Hematopoietic multipotent progenitor cell (in vitro differentiated cells): Measurements from ENCODE around the gene ETFRF1. TPM values are rescaled to one million over a fixed set of nuclear protein-coding genes. Genes with fewer than 3 reads are reported as not detected.

Source experiments
- DNase-seq, 3 donors: peaks; one replicate each; pipeline ENCODE4 v3.0.0-alpha.2; 2011 to 2015; ENCODE audit warnings: low read depth in 2 of 3, low spot score in 2 of 3
- total RNA-seq: library from RNA; depleted of rRNA; stranded (reverse); fragments of >200 nt; gene quantifications from one replicate; pipeline ENCODE4 v1.2.3, GENCODE V29; 2012

The ETFRF1 gene
- 15.1 TPM for total RNA-seq

GRCh38 chr12:25195056-25195971 lies at the start of gene ETFRF1, which contains the start of gene DNAI7:
TSS of gene ETFRF1 (plus strand) at chr12:25195237. CDS start at chr12:25203957, 8,720 bp downstream.
TSS of gene DNAI7 (minus strand) at chr12:25195160. CDS start at chr12:25195078, 82 bp downstream.
- DNase-seq = peak; percentile 90 to 98 (median 98)

- DNase-seq = no peak
Observed at GRCh38 chr12:25146686-25147085, 48.4 kb upstream of the ETFRF1 start.

- DNase-seq = no peak
Observed at GRCh38 chr12:25151476-25151875, 43.6 kb upstream of the ETFRF1 start.

- no peak for DNase-seq
Observed at GRCh38 chr12:25152055-25152454, 43.0 kb upstream of the ETFRF1 start.

GRCh38 chr12:25155022-25155576 lies 39.9 kb upstream of the ETFRF1 start:
- DNase-seq = peak; percentile 14 to 69 (median 31)

- no peak for DNase-seq
Observed at GRCh38 chr12:25156061-25156460, 39.0 kb upstream of the ETFRF1 start.

GRCh38 chr12:25162866-25163265 lies 32.2 kb upstream of the ETFRF1 start:
- no peak for DNase-seq

GRCh38 chr12:25182765-25183164 lies 12.3 kb upstream of the ETFRF1 start:
- DNase-seq = no peak

GRCh38 chr12:25184132-25184531 lies 10.9 kb upstream of the ETFRF1 start:
- no peak for DNase-seq

GRCh38 chr12:25186038-25186787 lies 8.8 kb upstream of the ETFRF1 start:
- DNase-seq = no peak

- peak in 1 of 3 donors; percentile 8 for DNase-seq
Observed at GRCh38 chr12:25186788-25187402, 8.1 kb upstream of the ETFRF1 start.

- DNase-seq = no peak
Observed at GRCh38 chr12:25187781-25188180, 7.3 kb upstream of the ETFRF1 start.

- no peak for DNase-seq
Observed at GRCh38 chr12:25189656-25190055, 5.4 kb upstream of the ETFRF1 start.

- no peak for DNase-seq
Observed at GRCh38 chr12:25190793-25191192, 4.2 kb upstream of the ETFRF1 start.

GRCh38 chr12:25194214-25194613 lies 823 bp upstream of the ETFRF1 start:
- peak in 1 of 3 donors; percentile 25 for DNase-seq

GRCh38 chr12:25194722-25195055 lies 348 bp upstream of the ETFRF1 start:
- DNase-seq = no peak

GRCh38 chr12:25197608-25198007 lies 2.6 kb downstream of the ETFRF1 start:
- DNase-seq = peak in 2 of 3 donors; percentile 42 to 75

- DNase-seq = no peak
Observed at GRCh38 chr12:25200703-25201102, 5.7 kb downstream of the ETFRF1 start.

GRCh38 chr12:25202137-25202536 lies 7.1 kb downstream of the ETFRF1 start:
- no peak for DNase-seq

GRCh38 chr12:25207411-25207810 lies 12.4 kb downstream of the ETFRF1 start:
- no peak for DNase-seq

- no peak for DNase-seq
Observed at GRCh38 chr12:25207846-25208245, 12.8 kb downstream of the ETFRF1 start.
